OCI-LY7 (cell line): ENCODE measurements around the gene PCNX3.

ENCODE experiments used
- CTCF ChIP-seq: fragments of 200-600 bp; sonication (generic); conservative IDR thresholded peaks from 2 replicates; pipeline ENCODE4 v1.5.1; 2014; ENCODE audit warnings: mild to moderate bottlenecking, antibody characterized with exemption, low read length, moderate library complexity, mixed read lengths
- EZH2phosphoT487 ChIP-seq: fragments of 200-600 bp; sonication (generic); IDR thresholded peaks from 2 replicates; pipeline ENCODE4 v1.6.1; 2018; ENCODE audit warnings: low read depth, borderline replicate concordance, mild to moderate bottlenecking, mixed run types, antibody characterized with exemption, low read length, moderate library complexity, mixed read lengths

GRCh38 chr11:65607614-65608426 lies 7.8 kb upstream of the PCNX3 start:
- TF ChIP-seq CTCF, result no peak
- TF ChIP-seq EZH2phosphoT487, result no peak
